Activated CD4-positive, CD25-positive, alpha-beta regulatory T cell treated with anti-CD3 and anti-CD28 coated beads, Interleukin-2, amount 50 U/mL, for 24 hours (primary cell): ENCODE measurements around the gene DHRS13.
"Not testable (repeated sequence)": the region's sequence is repeated elsewhere in the genome, so short reads cannot be mapped to it uniquely, and the experiment has no call there.

Experiments used
- ATAC-seq, 2 donors: fragments of 150-1000 bp; cut with Tn5 transposase; one replicate each; pipeline ENCODE4 v1.10.0; 2021; ENCODE audit warnings: mild to moderate bottlenecking in 1 of 2, moderate library complexity in 1 of 2

DHRS13 gene

GRCh38 chr17:28935744-28936460 lies 33.0 kb upstream of the DHRS13 start:
- no peak for ATAC-seq

GRCh38 chr17:28934508-28934907 lies 31.6 kb upstream of the DHRS13 start:
- not testable (repeated sequence) for ATAC-seq

GRCh38 chr17:28929787-28930186 lies 26.9 kb upstream of the DHRS13 start:
- no peak for ATAC-seq

GRCh38 chr17:28928061-28928460 lies 25.2 kb upstream of the DHRS13 start:
- peak; percentile 72 to 75 for ATAC-seq

GRCh38 chr17:28926786-28927185 lies 23.9 kb upstream of the DHRS13 start:
- no peak for ATAC-seq

GRCh38 chr17:28926366-28926765 lies 23.5 kb upstream of the DHRS13 start:
- ATAC-seq: no peak

GRCh38 chr17:28925912-28926365 lies 23.1 kb upstream of the DHRS13 start:
- ATAC-seq: peak; percentile 92 to 95

GRCh38 chr17:28920201-28920600 lies 17.3 kb upstream of the DHRS13 start:
- ATAC-seq: no peak

GRCh38 chr17:28918295-28918694 lies 15.4 kb upstream of the DHRS13 start:
- ATAC-seq: no peak

GRCh38 chr17:28917465-28917864 lies 14.6 kb upstream of the DHRS13 start:
- ATAC-seq: no peak

GRCh38 chr17:28917029-28917428 lies 14.2 kb upstream of the DHRS13 start:
- ATAC-seq: no peak

- ATAC-seq: peak; percentile 60 to 67
Observed at GRCh38 chr17:28916302-28916934, 13.5 kb upstream of the DHRS13 start.

- ATAC-seq: no peak
Observed at GRCh38 chr17:28912938-28913333, 10.1 kb upstream of the DHRS13 start.

- no peak for ATAC-seq
Observed at GRCh38 chr17:28912281-28912937, 9.5 kb upstream of the DHRS13 start.

GRCh38 chr17:28911411-28912045 lies 8.6 kb upstream of the DHRS13 start:
- no peak for ATAC-seq

GRCh38 chr17:28910534-28910933 lies 7.7 kb upstream of the DHRS13 start:
- ATAC-seq: no peak

- no peak for ATAC-seq
Observed at GRCh38 chr17:28908640-28909167, 5.8 kb upstream of the DHRS13 start.

- no peak for ATAC-seq
Observed at GRCh38 chr17:28907709-28908475, 5.0 kb upstream of the DHRS13 start.

- no peak for ATAC-seq
Observed at GRCh38 chr17:28906706-28907438, 4.0 kb upstream of the DHRS13 start.

GRCh38 chr17:28906276-28906675 lies 3.4 kb upstream of the DHRS13 start:
- no peak for ATAC-seq

- ATAC-seq: no peak
Observed at GRCh38 chr17:28904800-28905199, 1.9 kb upstream of the DHRS13 start.

GRCh38 chr17:28903546-28903841 lies 615 bp upstream of the DHRS13 start:
- ATAC-seq: not testable (repeated sequence)
